ES-I3 (cell line): ENCODE measurements around the gene CYP2W1.
"Not testable (repeated sequence)": the region's sequence is repeated elsewhere in the genome, so short reads cannot be mapped to it uniquely, and the experiment has no call there.

Experiments used
- H3K36me3 ChIP-seq: 2 replicates; pipeline ENCODE4 v1.6.1; 2013; ENCODE audit warnings: mild to moderate bottlenecking, low read length, control low read depth, moderate library complexity; ENCODE audit not compliant: insufficient read depth
- H3K4me1 ChIP-seq: 2 replicates; pipeline ENCODE4 v1.6.1; 2013; ENCODE audit warnings: mild to moderate bottlenecking, control low read depth, low read length; ENCODE audit not compliant: insufficient read depth
- H3K9ac ChIP-seq: 2 replicates; pipeline ENCODE4 v1.6.1; 2013; ENCODE audit warnings: low read depth, mild to moderate bottlenecking, low read length, moderate library complexity
- H3K9me3 ChIP-seq: 2 replicates; pipeline ENCODE4 v1.6.1; 2013; ENCODE audit warnings: mild to moderate bottlenecking, low read length, moderate library complexity; ENCODE audit not compliant: control insufficient read depth, insufficient read depth

The CYP2W1 gene

DNA sequence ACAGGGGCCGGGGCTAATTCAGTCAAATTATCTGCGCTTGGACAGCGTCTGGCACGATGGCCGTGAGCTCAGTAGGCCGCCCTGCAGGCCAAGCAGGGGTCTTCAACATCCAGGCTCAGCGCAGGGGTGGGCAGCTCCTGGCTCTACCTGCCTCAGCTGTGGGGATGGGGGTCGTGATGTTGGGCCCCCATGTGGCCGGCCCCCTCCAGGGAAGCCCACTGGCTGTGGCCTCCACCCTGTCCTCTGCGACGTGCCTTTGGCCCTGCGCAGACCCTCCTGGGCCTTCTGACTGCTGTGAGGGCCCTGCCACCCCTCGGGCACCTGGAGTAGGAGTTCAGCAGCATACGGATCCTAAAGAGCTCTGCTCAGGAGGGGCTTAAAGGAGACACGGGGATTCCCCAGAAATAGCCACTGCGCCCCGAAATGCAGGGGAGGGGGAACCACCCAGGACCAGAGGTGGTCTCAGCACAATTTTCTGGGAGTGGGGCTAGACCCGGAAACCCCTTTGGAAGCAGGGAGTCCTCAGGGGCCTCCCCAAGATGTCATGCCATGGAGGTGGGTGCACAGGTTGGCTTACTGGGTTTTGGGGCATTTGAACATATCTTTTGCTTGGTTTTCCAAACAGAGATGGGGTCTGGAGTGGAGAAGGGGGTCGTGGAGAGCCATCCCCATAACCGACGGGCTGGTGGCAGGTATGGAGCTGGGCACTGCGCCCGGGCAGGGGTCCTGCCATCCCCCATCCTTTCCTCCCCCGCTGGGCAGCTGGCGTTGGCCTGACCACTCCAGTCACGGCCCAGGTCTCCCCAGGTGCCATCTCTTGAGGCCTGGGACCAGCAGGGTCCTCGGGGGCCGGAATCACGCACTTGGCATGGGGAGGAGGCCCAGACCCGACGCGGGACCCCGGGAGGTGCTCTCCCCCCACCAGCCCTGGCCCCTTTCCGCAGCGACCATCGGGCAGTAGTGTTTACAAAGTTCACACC, 24.5 kb upstream of the CYP2W1 start:
- Histone ChIP-seq H3K9me3 (no peaks in the 10 kb centered on the region), H3K4me1 (no peaks in the 10 kb centered on the region; the same call in 1 of the 2 replicates), H3K9ac (no peak overlapping the region), H3K36me3 (no peaks in the 10 kb centered on the region)

DNA sequence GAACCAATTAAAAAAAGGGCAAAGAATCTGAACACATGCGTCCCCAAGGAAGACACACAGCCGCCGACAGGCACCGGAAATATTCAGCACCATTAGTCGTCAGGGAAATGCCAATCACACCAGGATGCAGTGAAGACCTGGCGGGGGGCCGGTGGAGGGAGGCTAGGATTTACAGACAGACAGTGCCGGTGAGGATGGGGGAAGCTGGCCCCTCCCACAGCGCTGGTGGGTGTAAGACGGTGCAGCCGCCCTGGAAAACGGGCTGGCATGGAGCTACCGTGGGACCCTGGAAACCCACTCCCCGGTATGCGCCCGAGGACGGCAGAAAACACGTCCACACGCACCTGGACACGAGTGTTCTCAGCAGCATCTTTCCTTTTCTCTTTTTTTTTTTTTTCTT, 23.7 kb upstream of the CYP2W1 start:
- no peak overlapping the region for H3K9ac ChIP-seq
- H3K4me1 ChIP-seq: no peaks in the 10 kb centered on the region
- no peaks in the 10 kb centered on the region for H3K9me3 ChIP-seq
- no peaks in the 10 kb centered on the region for H3K36me3 ChIP-seq

DNA sequence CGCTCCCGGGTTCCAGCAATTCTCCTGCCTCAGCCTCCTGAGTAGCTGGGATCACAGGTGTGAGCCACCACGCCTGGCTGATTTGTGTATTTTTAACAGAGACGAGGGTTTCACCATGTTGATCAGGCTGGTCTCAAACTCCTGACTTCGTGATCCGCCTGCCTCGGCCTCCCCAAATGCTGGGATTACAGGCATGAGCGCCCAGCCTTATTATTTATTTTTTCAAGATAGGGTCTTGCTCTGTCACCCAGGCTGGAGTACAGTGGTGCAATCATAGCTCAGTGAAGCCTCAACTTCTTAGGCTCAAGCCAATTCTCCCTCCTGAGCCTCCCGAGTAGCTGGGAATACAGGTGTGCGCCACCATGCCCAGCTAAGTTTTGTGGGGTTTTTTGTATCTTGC, 23.2 kb upstream of the CYP2W1 start:
- H3K4me1 ChIP-seq, H3K9me3 ChIP-seq, H3K9ac ChIP-seq, H3K36me3 ChIP-seq: not testable (repeated sequence)

- no peaks in the 10 kb centered on the region for H3K36me3 ChIP-seq
- H3K9me3 ChIP-seq: no peaks in the 10 kb centered on the region
- H3K4me1 ChIP-seq: peaks cover 4% of the 10 kb centered on the region; the same call in 1 of the 2 replicates
- H3K9ac ChIP-seq: no peak overlapping the region
Observed at GRCh38 chr7:960269-960871, 22.6 kb upstream of the CYP2W1 start.

GRCh38 chr7:960972-961371, 22.0 kb upstream of the CYP2W1 start:
- H3K9ac ChIP-seq, H3K36me3 ChIP-seq, H3K9me3 ChIP-seq, H3K4me1 ChIP-seq: not testable (repeated sequence)

DNA sequence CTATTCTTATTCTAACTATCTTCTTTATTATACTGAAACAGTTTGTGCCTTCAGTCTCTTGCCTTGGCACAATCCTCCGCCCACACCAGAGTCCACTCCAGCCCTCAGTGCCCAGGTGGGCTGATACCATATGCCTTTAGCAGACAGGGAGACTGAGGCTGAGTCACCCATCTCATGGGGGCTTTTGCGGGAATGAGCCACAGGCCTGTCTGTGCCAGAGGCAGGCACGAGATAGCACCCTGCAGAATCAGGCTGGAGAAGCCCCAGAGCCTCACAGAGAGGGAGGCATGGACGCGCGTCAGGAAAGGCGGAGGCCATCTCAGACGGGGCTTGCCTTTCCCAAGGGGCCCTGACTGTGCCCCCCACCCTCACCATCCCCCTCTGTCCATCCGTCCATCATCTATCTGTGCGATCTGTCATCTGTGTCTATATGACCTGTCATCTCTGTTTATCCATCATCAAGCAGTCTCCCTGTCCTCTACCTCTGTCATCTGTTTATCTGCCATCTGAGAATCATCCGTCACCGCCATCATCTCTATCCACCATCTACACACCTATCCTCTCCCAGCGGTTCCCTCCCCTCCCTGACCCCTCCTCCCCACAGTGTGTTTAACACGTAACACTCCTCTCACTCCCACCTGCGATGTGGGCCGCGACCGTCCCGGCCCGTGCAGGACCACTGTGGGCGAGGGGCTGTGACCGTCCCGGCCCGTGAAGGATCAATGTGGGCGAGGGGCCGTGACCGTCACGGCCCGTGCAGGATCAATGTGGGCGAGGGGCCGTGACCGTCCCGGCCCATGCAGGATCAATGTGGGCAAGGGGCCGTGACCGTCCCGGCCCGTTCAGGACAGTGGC, 21.2 kb upstream of the CYP2W1 start:
- H3K9me3 ChIP-seq: no peaks in the 10 kb centered on the region
- H3K36me3 ChIP-seq: no peaks in the 10 kb centered on the region
- H3K9ac ChIP-seq: no peak overlapping the region
- peaks cover 5% of the 10 kb centered on the region; the same call in 1 of the 2 replicates for H3K4me1 ChIP-seq

GRCh38 chr7:962401-963081, 20.4 kb upstream of the CYP2W1 start:
- no peak overlapping the region for H3K9ac ChIP-seq
- 0 out of 2 replicates have a peak, but pooled peaks cover 2% of the 10 kb centered on the region for H3K36me3 ChIP-seq
- H3K4me1 ChIP-seq: peaks cover 5% of the 10 kb centered on the region; the same call in 1 of the 2 replicates
- no peaks in the 10 kb centered on the region for H3K9me3 ChIP-seq

GRCh38 chr7:963236-964078, 19.5 kb upstream of the CYP2W1 start:
- Histone ChIP-seq H3K9me3 (no peaks in the 10 kb centered on the region), H3K4me1 (peaks cover 5% of the 10 kb centered on the region; the same call in 1 of the 2 replicates), H3K36me3 (peaks cover 6% of the 10 kb centered on the region; the same call in 1 of the 2 replicates), H3K9ac (no peak overlapping the region)

DNA sequence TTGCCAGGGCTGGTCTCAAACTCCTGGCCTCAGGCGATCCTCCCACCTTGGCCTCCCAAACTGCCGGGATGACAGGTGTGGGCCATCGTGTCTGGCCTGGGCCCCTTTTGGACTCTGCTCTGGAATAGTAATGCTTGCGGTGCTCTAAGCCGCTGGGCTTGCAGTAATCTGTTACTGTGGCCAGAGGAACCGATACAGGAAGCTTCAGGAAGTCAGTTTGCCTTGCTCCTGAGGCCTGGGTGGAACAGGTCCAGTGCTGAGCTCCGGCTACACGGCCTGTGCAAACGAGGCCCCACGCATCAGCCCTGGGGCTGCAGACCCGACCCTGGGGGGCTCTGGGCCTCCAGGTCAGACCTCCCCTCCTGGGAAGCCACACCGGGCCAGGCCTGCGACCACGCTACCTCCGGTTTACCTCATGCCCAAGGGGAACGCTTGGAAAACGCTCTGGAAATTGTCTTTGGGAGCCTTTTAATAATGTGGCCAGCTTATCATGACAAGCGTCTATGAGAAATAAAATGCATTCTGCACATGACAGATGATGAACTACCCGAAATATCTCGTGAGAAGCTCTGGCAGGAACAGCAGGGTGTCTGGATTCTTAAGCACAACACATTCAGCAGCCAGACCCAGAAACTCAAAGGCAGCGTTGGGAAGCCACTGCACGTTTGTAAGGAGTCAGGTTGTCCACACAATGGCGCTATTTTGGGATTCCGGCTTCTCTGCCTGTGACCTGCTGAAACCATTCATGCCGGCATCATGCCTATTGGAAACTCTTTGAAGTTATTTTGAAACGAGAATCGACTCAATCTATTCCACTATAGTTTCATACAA, 18.4 kb upstream of the CYP2W1 start:
- Histone ChIP-seq H3K4me1 (peaks cover 5% of the 10 kb centered on the region; the same call in 1 of the 2 replicates), H3K36me3 (peaks cover 11% of the 10 kb centered on the region; the same call in 1 of the 2 replicates), H3K9ac (no peak overlapping the region), H3K9me3 (no peaks in the 10 kb centered on the region)

- peaks cover 5% of the 10 kb centered on the region; the same call in 1 of the 2 replicates for H3K4me1 ChIP-seq
- no peaks in the 10 kb centered on the region for H3K9me3 ChIP-seq
- H3K36me3 ChIP-seq: peaks cover 11% of the 10 kb centered on the region; the same call in 1 of the 2 replicates
- H3K9ac ChIP-seq: no peak overlapping the region
Observed at GRCh38 chr7:966291-967069, 16.5 kb upstream of the CYP2W1 start.

GRCh38 chr7:967361-968082, 15.5 kb upstream of the CYP2W1 start:
- no peak overlapping the region for H3K9ac ChIP-seq
- no peaks in the 10 kb centered on the region for H3K9me3 ChIP-seq
- peaks cover 16% of the 10 kb centered on the region; the same call in 1 of the 2 replicates for H3K36me3 ChIP-seq
- peaks cover 5% of the 10 kb centered on the region; the same call in 1 of the 2 replicates for H3K4me1 ChIP-seq
